ENCODE results near the gene FARS2.

- TF ChIP-seq GATA2 (IDR thresholded peaks at IDR 0.05; ENCODE audit: low read depth, low read length) (no peak), GATA3 (IDR thresholded peaks at IDR 0.05; ENCODE audit: low read depth, low read length) (no peak)
These were observed 242.8 kb downstream of the FARS2 start for GRCh38 chr6:5504078-5504477.
